Measurements from ENCODE around the gene AMOTL1.

- TF ChIP-seq GATA2 (IDR thresholded peaks at IDR 0.05; ENCODE audit: low read depth, low read length) (no peak), GATA3 (IDR thresholded peaks at IDR 0.05; ENCODE audit: low read depth, low read length) (no peak)
These were observed 5.2 kb upstream of the AMOTL1 start for GRCh38 chr11:94762995-94763394.

Data from SH-SY5Y (cell line).